ENCODE data around the gene VRK2. TPM values are rescaled to one million over a fixed set of nuclear protein-coding genes. Genes with fewer than 3 reads are reported as not detected.
A peak's percentile ranks its signal among the peaks of the same experiment; 100 is the strongest.

Gene VRK2
- total and polyA plus RNA-seq, 2 experiments from 2014 or later: 19.0 to 22.5 TPM

DNA sequence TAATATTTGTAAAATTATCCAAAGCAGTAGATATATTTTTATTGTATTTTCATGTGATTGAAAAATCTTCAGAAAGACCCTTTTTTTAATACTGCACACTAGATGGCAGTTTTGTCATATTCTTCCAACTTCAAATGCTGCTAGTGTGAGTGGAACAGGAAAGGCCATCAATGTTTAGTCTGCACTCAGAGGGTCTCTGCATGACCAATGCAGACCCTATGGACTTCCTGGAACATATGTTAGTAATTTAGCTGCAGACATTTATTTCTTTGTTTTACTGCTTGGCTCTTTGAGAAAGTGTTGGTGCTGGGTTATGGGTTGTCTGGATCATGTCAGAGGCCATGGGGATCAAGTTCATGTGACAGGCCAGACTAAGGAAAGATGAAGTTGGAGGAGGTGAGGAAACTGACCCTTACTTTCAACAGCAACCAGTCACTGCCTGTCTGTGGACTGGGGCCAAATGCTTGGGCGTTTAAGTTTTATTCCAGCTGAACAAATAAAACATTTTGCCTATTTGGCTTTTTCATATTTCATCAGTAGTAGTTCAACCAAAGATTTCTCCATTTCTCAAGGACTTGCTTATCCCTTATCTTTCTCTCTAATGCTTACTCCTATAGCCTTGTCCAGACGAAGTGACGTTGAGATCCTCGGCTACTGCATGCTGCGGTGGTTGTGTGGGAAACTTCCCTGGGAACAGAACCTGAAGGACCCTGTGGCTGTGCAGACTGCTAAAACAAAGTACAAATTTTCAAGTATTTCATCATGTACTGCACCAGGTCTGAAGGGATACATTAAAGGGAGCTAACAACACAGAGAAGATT, 84.8 kb downstream of the VRK2 start:
- H3K27me3 ChIP-seq (ENCODE audit: insufficient read depth): no peaks in the 10 kb centered on the region
- peaks cover 8% of the 10 kb centered on the region; the same call in 2 of the 3 replicates for H3K36me3 Mint-ChIP-seq (ENCODE audit: low read depth)
- no peaks in the 10 kb centered on the region for H3K79me2 ChIP-seq (replicated peaks; ENCODE audit: insufficient read depth)
- H3K9me3 Mint-ChIP-seq: no peaks in the 10 kb centered on the region
- no peaks in the 10 kb centered on the region for H3K4me1 ChIP-seq (ENCODE audit: insufficient read depth)
- H2AFZ ChIP-seq: no peak overlapping the region
- no peak overlapping the region for H3K4me3 ChIP-seq
- no peaks in the 10 kb centered on the region; the same call in 1 of the 2 replicates for H3K36me3 ChIP-seq (ENCODE audit: insufficient read depth)
- H3K4me3 Mint-ChIP-seq: no peak overlapping the region
- ATAC-seq: no peak
- TF ChIP-seq, protein P1, sequence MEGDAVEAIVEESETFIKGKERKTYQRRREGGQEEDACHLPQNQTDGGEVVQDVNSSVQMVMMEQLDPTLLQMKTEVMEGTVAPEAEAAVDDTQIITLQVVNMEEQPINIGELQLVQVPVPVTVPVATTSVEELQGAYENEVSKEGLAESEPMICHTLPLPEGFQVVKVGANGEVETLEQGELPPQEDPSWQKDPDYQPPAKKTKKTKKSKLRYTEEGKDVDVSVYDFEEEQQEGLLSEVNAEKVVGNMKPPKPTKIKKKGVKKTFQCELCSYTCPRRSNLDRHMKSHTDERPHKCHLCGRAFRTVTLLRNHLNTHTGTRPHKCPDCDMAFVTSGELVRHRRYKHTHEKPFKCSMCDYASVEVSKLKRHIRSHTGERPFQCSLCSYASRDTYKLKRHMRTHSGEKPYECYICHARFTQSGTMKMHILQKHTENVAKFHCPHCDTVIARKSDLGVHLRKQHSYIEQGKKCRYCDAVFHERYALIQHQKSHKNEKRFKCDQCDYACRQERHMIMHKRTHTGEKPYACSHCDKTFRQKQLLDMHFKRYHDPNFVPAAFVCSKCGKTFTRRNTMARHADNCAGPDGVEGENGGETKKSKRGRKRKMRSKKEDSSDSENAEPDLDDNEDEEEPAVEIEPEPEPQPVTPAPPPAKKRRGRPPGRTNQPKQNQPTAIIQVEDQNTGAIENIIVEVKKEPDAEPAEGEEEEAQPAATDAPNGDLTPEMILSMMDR (conservative IDR thresholded peaks at IDR 0.05; ENCODE audit: low read depth in 2 of 2): peak; percentile 45 to 47
- TF ChIP-seq EZH2 (IDR thresholded peaks at IDR 0.05; ENCODE audit: low read depth, unreplicated experiment): no peak
- no peaks in the 10 kb centered on the region for H4K20me1 ChIP-seq (replicated peaks; ENCODE audit: insufficient read depth)
- peaks cover 1% of the 10 kb centered on the region for H3K27me3 Mint-ChIP-seq (ENCODE audit: insufficient read depth, low read depth, poor library complexity)
- H3K9me2 ChIP-seq (ENCODE audit: insufficient read depth): no peaks in the 10 kb centered on the region
- DNase-seq (ENCODE audit: low spot score): peak; percentile 6
- no peak overlapping the region for H3K4me2 ChIP-seq
- peaks cover 5% of the 10 kb centered on the region; the same call in 1 of the 3 replicates for H3K4me1 Mint-ChIP-seq
- no peak overlapping the region for H3K27ac ChIP-seq (ENCODE audit: low read depth)
- no peak overlapping the region for H3K27ac Mint-ChIP-seq
- no peaks in the 10 kb centered on the region for H3F3A ChIP-seq (replicated peaks; ENCODE audit: low read depth)

DNA sequence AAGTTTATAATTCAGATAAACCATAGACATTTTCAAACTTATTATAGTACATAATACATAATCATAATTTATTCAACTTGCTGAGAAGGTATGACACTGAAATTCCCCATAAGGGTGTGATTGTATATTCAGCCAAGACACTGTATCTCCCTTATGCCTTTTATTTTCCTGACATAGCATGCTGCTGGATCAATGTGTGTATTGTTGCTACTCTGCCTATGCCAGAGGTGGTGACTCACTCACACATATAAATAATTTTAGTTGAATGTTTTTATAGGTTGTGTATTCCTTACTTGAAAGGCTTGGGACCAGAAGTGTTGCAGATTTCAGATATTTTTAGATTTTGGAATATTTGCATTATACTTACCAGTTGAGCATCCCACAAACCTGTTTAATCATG, 86.8 kb downstream of the VRK2 start:
- H3K27ac ChIP-seq (ENCODE audit: low read depth): no peak overlapping the region
- Mint-ChIP-seq H3K4me3 (no peak overlapping the region), H3K4me1 (peaks cover 8% of the 10 kb centered on the region; the same call in 2 of the 3 replicates), H3K36me3 (ENCODE audit: low read depth) (peaks cover 9% of the 10 kb centered on the region; the same call in 2 of the 3 replicates), H3K27ac (no peak overlapping the region), H3K27me3 (ENCODE audit: insufficient read depth, low read depth, poor library complexity) (peaks cover 1% of the 10 kb centered on the region), H3K9me3 (no peaks in the 10 kb centered on the region; the same call in 2 of the 3 replicates)
- H3K79me2 ChIP-seq (replicated peaks; ENCODE audit: insufficient read depth): no peaks in the 10 kb centered on the region
- H3K27me3 ChIP-seq (ENCODE audit: insufficient read depth): no peaks in the 10 kb centered on the region
- H3K4me3 ChIP-seq: no peak overlapping the region
- no peaks in the 10 kb centered on the region for H3F3A ChIP-seq (replicated peaks; ENCODE audit: low read depth)
- DNase-seq (ENCODE audit: low spot score) (no peak), ATAC-seq (no peak)
- H3K36me3 ChIP-seq (ENCODE audit: insufficient read depth): no peaks in the 10 kb centered on the region; the same call in 1 of the 2 replicates
- H3K4me1 ChIP-seq (ENCODE audit: insufficient read depth): no peaks in the 10 kb centered on the region
- H4K20me1 ChIP-seq (replicated peaks; ENCODE audit: insufficient read depth): no peaks in the 10 kb centered on the region
- H3K9me2 ChIP-seq (ENCODE audit: insufficient read depth): no peaks in the 10 kb centered on the region
- no peak overlapping the region for H3K4me2 ChIP-seq
- no peak overlapping the region for H2AFZ ChIP-seq
- TF ChIP-seq JUNB (IDR thresholded peaks at IDR 0.05; ENCODE audit: unreplicated experiment): no peak
- TF ChIP-seq EZH2phosphoT487 (IDR thresholded peaks at IDR 0.05; ENCODE audit: unreplicated experiment): no peak
- TF ChIP-seq, protein P1 (conservative IDR thresholded peaks at IDR 0.05; ENCODE audit: low read depth in 2 of 2): no peak
- TF ChIP-seq, protein P2, sequence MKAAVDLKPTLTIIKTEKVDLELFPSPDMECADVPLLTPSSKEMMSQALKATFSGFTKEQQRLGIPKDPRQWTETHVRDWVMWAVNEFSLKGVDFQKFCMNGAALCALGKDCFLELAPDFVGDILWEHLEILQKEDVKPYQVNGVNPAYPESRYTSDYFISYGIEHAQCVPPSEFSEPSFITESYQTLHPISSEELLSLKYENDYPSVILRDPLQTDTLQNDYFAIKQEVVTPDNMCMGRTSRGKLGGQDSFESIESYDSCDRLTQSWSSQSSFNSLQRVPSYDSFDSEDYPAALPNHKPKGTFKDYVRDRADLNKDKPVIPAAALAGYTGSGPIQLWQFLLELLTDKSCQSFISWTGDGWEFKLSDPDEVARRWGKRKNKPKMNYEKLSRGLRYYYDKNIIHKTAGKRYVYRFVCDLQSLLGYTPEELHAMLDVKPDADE (IDR thresholded peaks at IDR 0.05): no peak
- no peak for TF ChIP-seq CREB1 (CRISPR knock-in tag; IDR thresholded peaks at IDR 0.05; ENCODE audit: low read depth)
- no peak for TF ChIP-seq STAT1 (IDR thresholded peaks at IDR 0.05; ENCODE audit: unreplicated experiment)
- no peak for TF ChIP-seq EZH2 (IDR thresholded peaks at IDR 0.05; ENCODE audit: low read depth, unreplicated experiment)
- TF ChIP-seq POLR2AphosphoS5 (IDR thresholded peaks at IDR 0.05; ENCODE audit: low read depth): no peak
- no peak for TF ChIP-seq ZNF331 (CRISPR knock-in tag; IDR thresholded peaks at IDR 0.05; ENCODE audit: low read depth)

Measured in GM23338 (cell line).